HCT116 (cell line): ENCODE measurements around the gene DAPK2.

Source experiments
- FOSL1 ChIP-seq: IDR thresholded peaks from 2 replicates; pipeline ENCODE4 v1.6.1; 2012; ENCODE audit warnings: low read depth
- TF ChIP-seq, protein P1 (sequence below): IDR thresholded peaks from 2 replicates; pipeline ENCODE4 v1.6.1; 2012
- TF ChIP-seq, protein P2 (sequence below): IDR thresholded peaks from 2 replicates; pipeline ENCODE4 v1.6.1; 2012; ENCODE audit warnings: low read depth
- TF ChIP-seq, protein P3 (sequence below), 3 experiments: fragments of 200-600 bp in 1 of 3; sonication (generic) in 1 of 3; IDR thresholded peaks in 2 of 3; conservative IDR thresholded peaks in 1 of 3; 2 replicates each; pipeline ENCODE4 v1.5.1; 2012 to 2017; ENCODE audit warnings: low read depth in 2 of 3, low read length in 2 of 3, antibody characterized with exemption in 1 of 3, borderline replicate concordance in 1 of 3, control low read depth in 1 of 3, mild to moderate bottlenecking in 1 of 3, mixed read lengths in 1 of 3, mixed run types in 1 of 3, moderate library complexity in 1 of 3; ENCODE audit not compliant: insufficient read depth in 1 of 3

DNA sequence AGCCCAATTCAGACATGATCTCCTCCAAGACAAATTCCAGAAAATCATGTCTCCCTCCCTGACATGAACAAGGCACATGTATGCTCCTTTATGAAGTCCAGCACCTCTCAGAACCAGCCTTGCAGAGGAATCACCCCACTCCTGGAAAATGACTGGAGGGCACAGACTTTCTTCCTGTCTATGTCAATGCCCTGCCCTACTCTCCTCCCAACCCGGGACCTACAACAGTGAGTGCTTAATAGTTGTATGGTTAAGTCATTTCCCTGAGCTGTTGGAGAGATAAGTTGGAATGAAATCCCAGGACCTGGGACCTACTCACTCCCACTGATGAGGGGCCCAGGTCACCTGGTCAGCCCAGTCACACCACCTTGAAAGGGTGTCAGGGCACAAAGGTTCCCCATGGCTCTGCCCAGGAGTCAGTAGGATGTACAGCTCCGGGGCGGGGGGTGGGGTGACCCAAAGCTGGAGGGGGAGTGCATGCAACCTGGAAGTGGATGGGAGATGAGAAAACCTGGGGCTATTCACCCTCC lies 132.4 kb downstream of the DAPK2 start:
- no peak for TF ChIP-seq FOSL1
- TF ChIP-seq, protein P1, sequence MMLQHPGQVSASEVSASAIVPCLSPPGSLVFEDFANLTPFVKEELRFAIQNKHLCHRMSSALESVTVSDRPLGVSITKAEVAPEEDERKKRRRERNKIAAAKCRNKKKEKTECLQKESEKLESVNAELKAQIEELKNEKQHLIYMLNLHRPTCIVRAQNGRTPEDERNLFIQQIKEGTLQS: no peak
- TF ChIP-seq, protein P2, sequence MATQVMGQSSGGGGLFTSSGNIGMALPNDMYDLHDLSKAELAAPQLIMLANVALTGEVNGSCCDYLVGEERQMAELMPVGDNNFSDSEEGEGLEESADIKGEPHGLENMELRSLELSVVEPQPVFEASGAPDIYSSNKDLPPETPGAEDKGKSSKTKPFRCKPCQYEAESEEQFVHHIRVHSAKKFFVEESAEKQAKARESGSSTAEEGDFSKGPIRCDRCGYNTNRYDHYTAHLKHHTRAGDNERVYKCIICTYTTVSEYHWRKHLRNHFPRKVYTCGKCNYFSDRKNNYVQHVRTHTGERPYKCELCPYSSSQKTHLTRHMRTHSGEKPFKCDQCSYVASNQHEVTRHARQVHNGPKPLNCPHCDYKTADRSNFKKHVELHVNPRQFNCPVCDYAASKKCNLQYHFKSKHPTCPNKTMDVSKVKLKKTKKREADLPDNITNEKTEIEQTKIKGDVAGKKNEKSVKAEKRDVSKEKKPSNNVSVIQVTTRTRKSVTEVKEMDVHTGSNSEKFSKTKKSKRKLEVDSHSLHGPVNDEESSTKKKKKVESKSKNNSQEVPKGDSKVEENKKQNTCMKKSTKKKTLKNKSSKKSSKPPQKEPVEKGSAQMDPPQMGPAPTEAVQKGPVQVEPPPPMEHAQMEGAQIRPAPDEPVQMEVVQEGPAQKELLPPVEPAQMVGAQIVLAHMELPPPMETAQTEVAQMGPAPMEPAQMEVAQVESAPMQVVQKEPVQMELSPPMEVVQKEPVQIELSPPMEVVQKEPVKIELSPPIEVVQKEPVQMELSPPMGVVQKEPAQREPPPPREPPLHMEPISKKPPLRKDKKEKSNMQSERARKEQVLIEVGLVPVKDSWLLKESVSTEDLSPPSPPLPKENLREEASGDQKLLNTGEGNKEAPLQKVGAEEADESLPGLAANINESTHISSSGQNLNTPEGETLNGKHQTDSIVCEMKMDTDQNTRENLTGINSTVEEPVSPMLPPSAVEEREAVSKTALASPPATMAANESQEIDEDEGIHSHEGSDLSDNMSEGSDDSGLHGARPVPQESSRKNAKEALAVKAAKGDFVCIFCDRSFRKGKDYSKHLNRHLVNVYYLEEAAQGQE: no peak
- TF ChIP-seq, protein P3, sequence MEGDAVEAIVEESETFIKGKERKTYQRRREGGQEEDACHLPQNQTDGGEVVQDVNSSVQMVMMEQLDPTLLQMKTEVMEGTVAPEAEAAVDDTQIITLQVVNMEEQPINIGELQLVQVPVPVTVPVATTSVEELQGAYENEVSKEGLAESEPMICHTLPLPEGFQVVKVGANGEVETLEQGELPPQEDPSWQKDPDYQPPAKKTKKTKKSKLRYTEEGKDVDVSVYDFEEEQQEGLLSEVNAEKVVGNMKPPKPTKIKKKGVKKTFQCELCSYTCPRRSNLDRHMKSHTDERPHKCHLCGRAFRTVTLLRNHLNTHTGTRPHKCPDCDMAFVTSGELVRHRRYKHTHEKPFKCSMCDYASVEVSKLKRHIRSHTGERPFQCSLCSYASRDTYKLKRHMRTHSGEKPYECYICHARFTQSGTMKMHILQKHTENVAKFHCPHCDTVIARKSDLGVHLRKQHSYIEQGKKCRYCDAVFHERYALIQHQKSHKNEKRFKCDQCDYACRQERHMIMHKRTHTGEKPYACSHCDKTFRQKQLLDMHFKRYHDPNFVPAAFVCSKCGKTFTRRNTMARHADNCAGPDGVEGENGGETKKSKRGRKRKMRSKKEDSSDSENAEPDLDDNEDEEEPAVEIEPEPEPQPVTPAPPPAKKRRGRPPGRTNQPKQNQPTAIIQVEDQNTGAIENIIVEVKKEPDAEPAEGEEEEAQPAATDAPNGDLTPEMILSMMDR (IDR thresholded peaks at IDR 0.05 in 2 of 3, conservative IDR thresholded peaks at IDR 0.05 in 1 of 3; ENCODE audit: borderline replicate concordance in 1 of 3, insufficient read depth in 1 of 3, low read depth in 2 of 3, low read length in 2 of 3): no peak
